ENCODE results near the gene PAQR5.
"Not testable (repeated sequence)": the region's sequence is repeated elsewhere in the genome, so short reads cannot be mapped to it uniquely, and the experiment has no call there.

Gene PAQR5

GRCh38 chr15:69424001-69424400, 125.3 kb downstream of the PAQR5 start:
- DNase-seq (ENCODE audit: low read depth in 2 of 2) = no peak

- DNase-seq (ENCODE audit: low read depth in 2 of 2) = no peak
Observed at GRCh38 chr15:69424748-69425413, 126.2 kb downstream of the PAQR5 start.

- no peak for DNase-seq (ENCODE audit: low read depth in 2 of 2)
Observed at GRCh38 chr15:69433831-69434230, 135.1 kb downstream of the PAQR5 start.

- no peak for DNase-seq (ENCODE audit: low read depth in 2 of 2)
Observed at GRCh38 chr15:69434238-69434637, 135.5 kb downstream of the PAQR5 start.

GRCh38 chr15:69434679-69435078, 136.0 kb downstream of the PAQR5 start:
- DNase-seq (ENCODE audit: low read depth in 2 of 2) = no peak

GRCh38 chr15:69435985-69436384, 137.3 kb downstream of the PAQR5 start:
- DNase-seq (ENCODE audit: low read depth in 2 of 2) = no peak

GRCh38 chr15:69436951-69437350, 138.2 kb downstream of the PAQR5 start:
- no peak for DNase-seq (ENCODE audit: low read depth in 2 of 2)

GRCh38 chr15:69439623-69440022, 140.9 kb downstream of the PAQR5 start:
- DNase-seq (ENCODE audit: low read depth in 2 of 2) = no peak

- DNase-seq (ENCODE audit: low read depth in 2 of 2) = no peak
Observed at GRCh38 chr15:69443032-69443611, 144.4 kb downstream of the PAQR5 start.

GRCh38 chr15:69444686-69445085, 146.0 kb downstream of the PAQR5 start:
- no peak for DNase-seq (ENCODE audit: low read depth in 2 of 2)

- no peak for DNase-seq (ENCODE audit: low read depth in 2 of 2)
Observed at GRCh38 chr15:69446953-69447352, 148.2 kb downstream of the PAQR5 start.

GRCh38 chr15:69450221-69450620, 151.5 kb downstream of the PAQR5 start:
- DNase-seq (ENCODE audit: low read depth in 2 of 2) = not testable (repeated sequence)

- no peak for DNase-seq (ENCODE audit: low read depth in 2 of 2)
Observed at GRCh38 chr15:69450968-69451695, 152.4 kb downstream of the PAQR5 start.

- no peak for DNase-seq (ENCODE audit: low read depth in 2 of 2)
Observed at GRCh38 chr15:69451951-69452691, 153.4 kb downstream of the PAQR5 start.

- DNase-seq (ENCODE audit: low read depth in 2 of 2) = peak; percentile 89 to 95
Observed at GRCh38 chr15:69452692-69453521, 154.2 kb downstream of the PAQR5 start, which contains the start of gene RPLP1. RPLP1 (plus strand) TSS chr15:69452818; CDS start chr15:69452949, 131 bp downstream.

GRCh38 chr15:69454953-69455352, 156.2 kb downstream of the PAQR5 start:
- DNase-seq (ENCODE audit: low read depth in 2 of 2) = no peak

- DNase-seq (ENCODE audit: low read depth in 2 of 2) = no peak
Observed at GRCh38 chr15:69456208-69457166, 157.8 kb downstream of the PAQR5 start.
